B cell (primary cell): ENCODE data around the gene RASL10B. TPM values are rescaled to one million over a fixed set of nuclear protein-coding genes. Genes with fewer than 3 reads are reported as not detected.

Source experiments
- ATAC-seq: fragments of 200-7000 bp; cut with Tn5 transposase; one replicate; pipeline ENCODE4 v1.10.0; 2021; ENCODE audit warnings: low read depth, mild to moderate bottlenecking, moderate number of reproducible peaks, moderate library complexity
- CTCF ChIA-PET: fragments of 350-600 bp; sonication (Branson Sonifier 250); formaldehyde crosslinking; loops from one replicate; lab custom pipeline; 2021; ENCODE audit warnings: antibody characterized with exemption, inconsistent platforms; lab: Charles Lee
- POLR2A ChIA-PET: fragments of 350-600 bp; sonication (Branson Sonifier 250); formaldehyde crosslinking; loops from one replicate; lab custom pipeline; 2021; ENCODE audit warnings: antibody characterized with exemption; lab: Charles Lee
- DNase-seq: peaks from one replicate; pipeline ENCODE4 v3.0.0; 2013
- H2AFZ ChIP-seq: 2 replicates; pipeline ENCODE4 v1.6.1; 2012; ENCODE audit warnings: mild to moderate bottlenecking, low read depth, low read length; ENCODE audit not compliant: insufficient read depth, poor library complexity, severe bottlenecking
- H3K27ac ChIP-seq, 2 donors: 1 replicate in 1 of 2; 2 replicates in 1 of 2; pipeline ENCODE4 v1.5.1; 2012 to 2013; ENCODE audit warnings: low read length in 2 of 2, mild to moderate bottlenecking in 2 of 2, moderate library complexity in 1 of 2
- H3K27me3 ChIP-seq, 4 experiments: fragments of 200-600 bp in 1 of 4; sonication (generic) in 1 of 4; replicated peaks in 1 of 4; 1 replicate in 2 of 4; 2 replicates in 2 of 4; pipeline versions ENCODE4 v1.6.1 to v1.7.0; 2013 to 2016; ENCODE audit warnings: low read length in 3 of 4, mild to moderate bottlenecking in 2 of 4, mixed read lengths in 1 of 4, moderate library complexity in 1 of 4; ENCODE audit not compliant: insufficient read depth in 4 of 4, control insufficient read depth in 3 of 4; ENCODE audit errors: control extremely low read depth in 1 of 4
- H3K36me3 ChIP-seq, 2 experiments: replicated peaks in 1 of 2; 1 replicate in 1 of 2; 2 replicates in 1 of 2; pipeline versions ENCODE4 v1.6.1 to v1.7.1; 2013; ENCODE audit warnings: low read length in 1 of 2; ENCODE audit not compliant: insufficient read depth in 2 of 2, control insufficient read depth in 1 of 2; ENCODE audit errors: control extremely low read depth in 1 of 2, extremely low read depth in 1 of 2
- H3K4me1 ChIP-seq, 2 donors: fragments of 200-600 bp in 1 of 2; sonication (generic) in 1 of 2; 1 replicate in 1 of 2; 2 replicates in 1 of 2; pipeline versions ENCODE4 v1.5.1 to v1.6.1; 2013 to 2017; ENCODE audit warnings: low read length in 2 of 2; ENCODE audit not compliant: control insufficient read depth in 2 of 2, insufficient read depth in 2 of 2
- H3K4me2 ChIP-seq: replicated peaks from 2 replicates; pipeline ENCODE3; 2012; ENCODE audit warnings: mild to moderate bottlenecking, low read depth, low read length; ENCODE audit not compliant: poor library complexity, severe bottlenecking
- H3K4me3 ChIP-seq, 5 experiments: fragments of 200-600 bp in 1 of 5; sonication (generic) in 1 of 5; 1 replicate in 3 of 5; 2 replicates in 2 of 5; pipeline versions ENCODE4 v1.5.1 to v1.7.0; 2011 to 2016; ENCODE audit warnings: low read length in 4 of 5, mild to moderate bottlenecking in 4 of 5, low read depth in 2 of 5, control low read depth in 1 of 5, moderate library complexity in 1 of 5; ENCODE audit not compliant: insufficient read depth in 1 of 5; ENCODE audit errors: control extremely low read depth in 1 of 5, extremely low read depth in 1 of 5
- H3K79me2 ChIP-seq: fragments of 200-600 bp; sonication (generic); one replicate; pipeline ENCODE4 v1.6.0; 2016; ENCODE audit warnings: low read length; ENCODE audit not compliant: control insufficient read depth, insufficient read depth
- H3K9ac ChIP-seq: fragments of 200-600 bp; sonication (generic); 2 replicates; pipeline ENCODE4 v1.6.1; 2017; ENCODE audit warnings: mild to moderate bottlenecking, low read length, moderate library complexity
- H3K9me3 ChIP-seq, 3 donors: one replicate each; pipeline versions ENCODE4 v1.6.1 to v1.7.1; 2013; ENCODE audit warnings: low read length in 2 of 3; ENCODE audit not compliant: control insufficient read depth in 2 of 3, insufficient read depth in 1 of 3; ENCODE audit errors: control extremely low read depth in 1 of 3
- H4K20me1 ChIP-seq: 2 replicates; pipeline ENCODE4 v1.6.0; 2012; ENCODE audit warnings: mild to moderate bottlenecking, low read length; ENCODE audit not compliant: insufficient read depth, control insufficient read depth, poor library complexity, severe bottlenecking
- H3K27ac Mint-ChIP-seq: one replicate; pipeline ENCODE4 v1.8.0; 2021; ENCODE audit warnings: mixed read lengths
- H3K27me3 Mint-ChIP-seq: one replicate; pipeline ENCODE4 v1.8.0; 2021; ENCODE audit warnings: mixed read lengths
- H3K4me1 Mint-ChIP-seq: one replicate; pipeline ENCODE4 v1.8.0; 2021; ENCODE audit warnings: mixed read lengths
- H3K4me3 Mint-ChIP-seq: one replicate; pipeline ENCODE4 v1.8.0; 2021; ENCODE audit warnings: mixed read lengths
- H3K9me3 Mint-ChIP-seq: one replicate; pipeline ENCODE4 v1.8.0; 2022; ENCODE audit warnings: mixed read lengths; ENCODE audit not compliant: insufficient read depth
- EZH2 ChIP-seq: IDR thresholded peaks from 2 replicates; pipeline ENCODE4 v1.6.1; 2012; ENCODE audit warnings: borderline replicate concordance, low read depth, mild to moderate bottlenecking, moderate library complexity, low read length; ENCODE audit not compliant: insufficient read depth, poor library complexity, severe bottlenecking
- WGBS: methylation state at CpG from one replicate; pipeline ENCODE4 v1.1.5; 2013; ENCODE audit warnings: missing lambda C conversion rate; ENCODE audit not compliant: insufficient coverage; 5-methylcytosine and 5-hydroxymethylcytosine counted together
- intact Hi-C: fragments of 100-400 bp; cut with micrococcal nuclease; formaldehyde crosslinking; loops from one replicate; pipeline ENCODE4 v1.10.0; 2022
- polyA plus RNA-seq: library from polyadenylated mRNA; depleted of rRNA; stranded (reverse); fragments of >200 nt; gene quantifications from 2 replicates; pipeline ENCODE4 v1.2.3, GENCODE V29; 2012
- total RNA-seq, 2 donors: library from RNA; stranded (reverse); fragments of 120-200 nt in 1 of 2; gene quantifications; 1 replicate in 1 of 2; 2 replicates in 1 of 2; pipeline versions ENCODE4 v1.2.3 to v1.2.4, GENCODE V29; 2013 to 2022
- TF ChIP-seq, protein P1 (sequence below): fragments of 200-600 bp; IDR thresholded peaks from one replicate; pipeline ENCODE4 v1.8.0; 2022; ENCODE audit warnings: antibody characterized with exemption, mild to moderate bottlenecking

The RASL10B gene
- total and polyA plus RNA-seq, 2 donors (not counting 1 experiment from before 2014, with no cell fraction given): 0.06 TPM; not detected in 1

- ATAC-seq (no peak), DNase-seq (no peak)
- WGBS: 56% methylated on average over 4 of the region's 9 CpGs
- intact Hi-C loops: no loop called here
- no peak overlapping the region for H3K27ac ChIP-seq
- peaks cover 0 to 53% (median 28%) of the 10 kb centered on the region in 4 experiments for H3K27me3 ChIP-seq
- H3K9me3 ChIP-seq: no peaks in the 10 kb centered on the region
- H2AFZ ChIP-seq: no peak overlapping the region
- H3K4me1 Mint-ChIP-seq: peaks cover 16% of the 10 kb centered on the region
- H3K36me3 ChIP-seq: no peaks in the 10 kb centered on the region
- H3K4me3 ChIP-seq: no peak overlapping the region
- no peak overlapping the region for H3K4me2 ChIP-seq
- H4K20me1 ChIP-seq: no peaks in the 10 kb centered on the region
- no peak overlapping the region for H3K4me3 Mint-ChIP-seq
- ChIA-PET CTCF (interaction anchor here (1.3 to 7.0 kb wide), 2 partner anchors 13 to 27 kb away, joined by 4 to 62 read pairs; no protein-coding TSS in a partner anchor), POLR2A (no interaction called here)
- H3K27ac Mint-ChIP-seq: no peak overlapping the region
- H3K9ac ChIP-seq: no peak overlapping the region
- H3K9me3 Mint-ChIP-seq: no peaks in the 10 kb centered on the region
- TF ChIP-seq EZH2: no peak
- TF ChIP-seq, protein P1, sequence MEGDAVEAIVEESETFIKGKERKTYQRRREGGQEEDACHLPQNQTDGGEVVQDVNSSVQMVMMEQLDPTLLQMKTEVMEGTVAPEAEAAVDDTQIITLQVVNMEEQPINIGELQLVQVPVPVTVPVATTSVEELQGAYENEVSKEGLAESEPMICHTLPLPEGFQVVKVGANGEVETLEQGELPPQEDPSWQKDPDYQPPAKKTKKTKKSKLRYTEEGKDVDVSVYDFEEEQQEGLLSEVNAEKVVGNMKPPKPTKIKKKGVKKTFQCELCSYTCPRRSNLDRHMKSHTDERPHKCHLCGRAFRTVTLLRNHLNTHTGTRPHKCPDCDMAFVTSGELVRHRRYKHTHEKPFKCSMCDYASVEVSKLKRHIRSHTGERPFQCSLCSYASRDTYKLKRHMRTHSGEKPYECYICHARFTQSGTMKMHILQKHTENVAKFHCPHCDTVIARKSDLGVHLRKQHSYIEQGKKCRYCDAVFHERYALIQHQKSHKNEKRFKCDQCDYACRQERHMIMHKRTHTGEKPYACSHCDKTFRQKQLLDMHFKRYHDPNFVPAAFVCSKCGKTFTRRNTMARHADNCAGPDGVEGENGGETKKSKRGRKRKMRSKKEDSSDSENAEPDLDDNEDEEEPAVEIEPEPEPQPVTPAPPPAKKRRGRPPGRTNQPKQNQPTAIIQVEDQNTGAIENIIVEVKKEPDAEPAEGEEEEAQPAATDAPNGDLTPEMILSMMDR: no peak
- no peaks in the 10 kb centered on the region for H3K79me2 ChIP-seq
- peaks cover 49% of the 10 kb centered on the region for H3K27me3 Mint-ChIP-seq
- H3K4me1 ChIP-seq: peaks cover 12 to 14% of the 10 kb centered on the region in 2 donors
These were observed 60.4 kb downstream of the RASL10B start for GRCh38 chr17:35791681-35792350.

Other genes starting within 250 kb of the RASL10B start
- gene SLFN12L, start 194.0 kb upstream of the RASL10B start, total RNA-seq: 3.7 and 3.8 TPM in 2 replicates
- gene SLFN12L, start 194.0 kb upstream of the RASL10B start, polyA plus RNA-seq: 0.43 and 0.97 TPM in 2 replicates
- gene SLFN14, start 170.8 kb upstream of the RASL10B start, total RNA-seq: not detected in 2 replicates
- not detected in 2 replicates for gene SLFN14, start 170.8 kb upstream of the RASL10B start, polyA plus RNA-seq
- gene PEX12, start 153.1 kb upstream of the RASL10B start, total RNA-seq: 5.1 and 5.5 TPM in 2 replicates
- gene PEX12, start 153.1 kb upstream of the RASL10B start, polyA plus RNA-seq: 2.3 and 2.6 TPM in 2 replicates
- 120 and 123 TPM in 2 replicates for gene AP2B1, start 144.3 kb upstream of the RASL10B start, total RNA-seq
- gene AP2B1, start 144.3 kb upstream of the RASL10B start, polyA plus RNA-seq: 29.3 and 33.1 TPM in 2 replicates
- gene GAS2L2, start 21.6 kb downstream of the RASL10B start, total RNA-seq: 0.17 TPM in 1 of 2 replicates, not detected in the other
- 0.09 and 0.10 TPM in 2 replicates for gene GAS2L2, start 21.6 kb downstream of the RASL10B start, polyA plus RNA-seq
- gene C17orf50, start 29.2 kb downstream of the RASL10B start, total RNA-seq: not detected in 2 replicates
- gene C17orf50, start 29.2 kb downstream of the RASL10B start, polyA plus RNA-seq: not detected in 2 replicates
- gene MMP28, start 64.0 kb downstream of the RASL10B start, total RNA-seq: 2.0 and 2.4 TPM in 2 replicates
- 0.15 and 0.74 TPM in 2 replicates for gene MMP28, start 64.0 kb downstream of the RASL10B start, polyA plus RNA-seq
- 246 and 249 TPM in 2 replicates for gene TAF15, start 77.8 kb downstream of the RASL10B start, total RNA-seq
- gene TAF15, start 77.8 kb downstream of the RASL10B start, polyA plus RNA-seq: 51.0 and 83.9 TPM in 2 replicates
- gene HEATR9, start 137.3 kb downstream of the RASL10B start, total RNA-seq: not detected in 2 replicates
- 0.06 and 0.09 TPM in 2 replicates for gene HEATR9, start 137.3 kb downstream of the RASL10B start, polyA plus RNA-seq
- 2.9 and 3.3 TPM in 2 replicates for gene CCL5, start 148.7 kb downstream of the RASL10B start, total RNA-seq
- gene CCL5, start 148.7 kb downstream of the RASL10B start, polyA plus RNA-seq: 5.3 and 5.4 TPM in 2 replicates
- gene RDM1, start 199.1 kb downstream of the RASL10B start, total RNA-seq: not detected in 2 replicates
- not detected in 2 replicates for gene RDM1, start 199.1 kb downstream of the RASL10B start, polyA plus RNA-seq
- gene LYZL6, start 212.1 kb downstream of the RASL10B start, total RNA-seq: not detected in 2 replicates
- not detected in 2 replicates for gene LYZL6, start 212.1 kb downstream of the RASL10B start, polyA plus RNA-seq
- not detected in 2 replicates for gene CCL16, start 249.9 kb downstream of the RASL10B start, total RNA-seq
- not detected in 2 replicates for gene CCL16, start 249.9 kb downstream of the RASL10B start, polyA plus RNA-seq